Keratinocyte (primary cell): Measurements from ENCODE around the gene FREM1. TPM values are rescaled to one million over a fixed set of nuclear protein-coding genes. Genes with fewer than 3 reads are reported as not detected.

Source experiments
- DNase-seq: peaks from one replicate; pipeline ENCODE4 v3.0.0-alpha.2; 2011; ENCODE audit warnings: low read depth, missing footprints, low spot score
- FAIRE-seq: peaks from 2 replicates; lab custom pipeline; 2011; peaks lifted over from hg19 to GRCh38; lab: Jason Lieb, UNC
- H2AFZ ChIP-seq: 2 replicates; pipeline ENCODE4 v1.6.0; 2012; ENCODE audit warnings: low read length, control low read depth, inconsistent platforms; ENCODE audit not compliant: control insufficient read depth
- H3K27ac ChIP-seq: 2 replicates; pipeline ENCODE4 v1.5.1; 2011; ENCODE audit warnings: low read length; ENCODE audit not compliant: control insufficient read depth, insufficient read depth
- H3K27me3 ChIP-seq: 3 replicates; pipeline ENCODE4 v1.6.0; 2011; ENCODE audit warnings: low read length; ENCODE audit not compliant: control insufficient read depth, insufficient read depth; ENCODE audit errors: extremely low read depth
- H3K36me3 ChIP-seq, 2 experiments: 2 replicates in 1 of 2; 3 replicates in 1 of 2; pipeline ENCODE4 v1.5.1; 2011; ENCODE audit warnings: low read length in 2 of 2, mild to moderate bottlenecking in 1 of 2; ENCODE audit not compliant: control insufficient read depth in 2 of 2, insufficient read depth in 2 of 2; ENCODE audit errors: extremely low read depth in 1 of 2
- H3K4me1 ChIP-seq: 3 replicates; pipeline ENCODE4 v1.5.1; 2011; ENCODE audit warnings: low read length; ENCODE audit not compliant: control insufficient read depth, insufficient read depth; ENCODE audit errors: extremely low read depth
- H3K4me2 ChIP-seq: 3 replicates; pipeline ENCODE4 v1.6.0; 2011; ENCODE audit warnings: low read depth, low read length; ENCODE audit not compliant: control insufficient read depth, insufficient read depth; ENCODE audit errors: extremely low read depth
- H3K4me3 ChIP-seq, 3 experiments: fragments of 200-600 bp in 1 of 3; sonication (generic) in 1 of 3; 2 replicates in 2 of 3; 3 replicates in 1 of 3; pipeline ENCODE4 v1.5.1; 2011 to 2016; ENCODE audit warnings: low read length in 3 of 3, mild to moderate bottlenecking in 3 of 3, control low read depth in 2 of 3, inconsistent platforms in 1 of 3, low read depth in 1 of 3, mixed read lengths in 1 of 3, mixed run types in 1 of 3, moderate library complexity in 1 of 3; ENCODE audit not compliant: control insufficient read depth in 2 of 3, insufficient read depth in 2 of 3; ENCODE audit errors: extremely low read depth in 1 of 3
- H3K79me2 ChIP-seq: 2 replicates; pipeline ENCODE4 v1.6.0; 2012; ENCODE audit warnings: low read length; ENCODE audit not compliant: control insufficient read depth, insufficient read depth
- H3K9ac ChIP-seq: 3 replicates; pipeline ENCODE4 v1.6.0; 2011; ENCODE audit warnings: low read length; ENCODE audit not compliant: control insufficient read depth, insufficient read depth; ENCODE audit errors: extremely low read depth
- H3K9me1 ChIP-seq: 3 replicates; pipeline ENCODE4 v1.6.0; 2011; ENCODE audit warnings: low read length; ENCODE audit not compliant: control insufficient read depth, insufficient read depth; ENCODE audit errors: extremely low read depth
- H3K9me3 ChIP-seq: 2 replicates; pipeline ENCODE4 v1.5.1; 2012; ENCODE audit warnings: low read depth, low read length; ENCODE audit not compliant: control insufficient read depth
- H4K20me1 ChIP-seq: 3 replicates; pipeline ENCODE4 v1.6.0; 2011; ENCODE audit warnings: low read length; ENCODE audit not compliant: control insufficient read depth, insufficient read depth; ENCODE audit errors: extremely low read depth
- EZH2 ChIP-seq: IDR thresholded peaks from one replicate; pipeline ENCODE4 v1.6.1; 2012; ENCODE audit warnings: inconsistent platforms, mild to moderate bottlenecking, low read length, moderate library complexity
- dilution Hi-C: fragments of 300-500 bp; cut with MboI; formaldehyde crosslinking; loops from one replicate; pipeline ENCODE4 v1.7.0; 2020; ENCODE audit warnings: low sequenced_read_pairs; ENCODE audit not compliant: extremely low pct_ligation_motif_present
- polyA plus RNA-seq, 5 experiments: library from polyadenylated mRNA; depleted of rRNA in 3 of 5; stranded (reverse) in 3 of 5; stranded (forward) in 1 of 5; unstranded in 1 of 5; fragments of >200 nt; gene quantifications; 1 replicate in 1 of 5; 2 replicates in 3 of 5; 3 replicates in 1 of 5; pipeline versions ENCODE4 v1.2.1 to v1.2.3, GENCODE V29; 2011 to 2012; ENCODE audit warnings: missing spikeins in 2 of 5, low read depth in 1 of 5, low replicate concordance in 1 of 5
- TF ChIP-seq, protein P1 (sequence below), 3 experiments: IDR thresholded peaks in 1 of 3; conservative IDR thresholded peaks in 1 of 3; optimal IDR thresholded peaks in 1 of 3; 2 replicates in 2 of 3; 3 replicates in 1 of 3; pipeline versions ENCODE3 to v1.5.1; 2011; ENCODE audit warnings: low read length in 3 of 3, mild to moderate bottlenecking in 3 of 3, moderate library complexity in 2 of 3, control low read depth in 1 of 3, inconsistent platforms in 1 of 3; ENCODE audit not compliant: insufficient read depth in 2 of 3; ENCODE audit errors: extremely low read depth in 1 of 3

FREM1 gene
- polyA plus RNA-seq, 1 donor (not counting 4 experiments of a cell fraction or from before 2014, with no cell fraction given), result under 0.01 TPM

DNA sequence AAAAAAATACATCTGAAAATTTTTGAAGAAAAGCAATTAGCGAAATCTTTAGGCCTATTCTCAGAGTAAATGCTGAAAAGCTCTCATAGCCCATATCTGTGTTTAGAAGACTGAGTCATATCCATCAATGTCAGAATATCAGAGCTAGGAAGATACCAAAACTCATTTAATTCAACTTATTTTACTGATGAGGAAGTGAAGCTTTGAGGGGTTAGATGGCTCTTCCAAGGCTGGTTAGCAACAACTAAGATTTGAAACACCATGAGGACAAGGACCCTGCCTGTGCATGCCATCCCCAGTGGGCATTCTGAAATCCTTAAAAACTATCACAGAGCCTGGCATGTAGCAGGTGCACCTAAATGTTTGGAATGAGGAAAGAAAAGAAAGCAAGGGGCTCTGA lies 2.5 kb downstream of the FREM1 start:
- H3K27ac ChIP-seq, result no peak overlapping the region
- H3K9me1 ChIP-seq, result no peaks in the 10 kb centered on the region
- H3K4me3 ChIP-seq, result no peak overlapping the region
- no peak for FAIRE-seq
- H3K79me2 ChIP-seq, result no peaks in the 10 kb centered on the region
- DNase-seq, result no peak
- no peak overlapping the region for H2AFZ ChIP-seq
- no peaks in the 10 kb centered on the region for H3K36me3 ChIP-seq
- no peak for TF ChIP-seq EZH2
- TF ChIP-seq, protein P1, sequence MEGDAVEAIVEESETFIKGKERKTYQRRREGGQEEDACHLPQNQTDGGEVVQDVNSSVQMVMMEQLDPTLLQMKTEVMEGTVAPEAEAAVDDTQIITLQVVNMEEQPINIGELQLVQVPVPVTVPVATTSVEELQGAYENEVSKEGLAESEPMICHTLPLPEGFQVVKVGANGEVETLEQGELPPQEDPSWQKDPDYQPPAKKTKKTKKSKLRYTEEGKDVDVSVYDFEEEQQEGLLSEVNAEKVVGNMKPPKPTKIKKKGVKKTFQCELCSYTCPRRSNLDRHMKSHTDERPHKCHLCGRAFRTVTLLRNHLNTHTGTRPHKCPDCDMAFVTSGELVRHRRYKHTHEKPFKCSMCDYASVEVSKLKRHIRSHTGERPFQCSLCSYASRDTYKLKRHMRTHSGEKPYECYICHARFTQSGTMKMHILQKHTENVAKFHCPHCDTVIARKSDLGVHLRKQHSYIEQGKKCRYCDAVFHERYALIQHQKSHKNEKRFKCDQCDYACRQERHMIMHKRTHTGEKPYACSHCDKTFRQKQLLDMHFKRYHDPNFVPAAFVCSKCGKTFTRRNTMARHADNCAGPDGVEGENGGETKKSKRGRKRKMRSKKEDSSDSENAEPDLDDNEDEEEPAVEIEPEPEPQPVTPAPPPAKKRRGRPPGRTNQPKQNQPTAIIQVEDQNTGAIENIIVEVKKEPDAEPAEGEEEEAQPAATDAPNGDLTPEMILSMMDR (optimal IDR thresholded peaks at IDR 0.05 in 1 of 3, IDR thresholded peaks at IDR 0.05 in 1 of 3, conservative IDR thresholded peaks at IDR 0.05 in 1 of 3; ENCODE audit: extremely low read depth in 1 of 3, insufficient read depth in 2 of 3, low read length in 3 of 3), result no peak
- dilution Hi-C loops, result no loop called here
- no peaks in the 10 kb centered on the region for H3K27me3 ChIP-seq
- no peaks in the 10 kb centered on the region for H3K9me3 ChIP-seq
- H3K4me1 ChIP-seq, result no peaks in the 10 kb centered on the region
- no peak overlapping the region for H3K4me2 ChIP-seq
- H4K20me1 ChIP-seq, result no peaks in the 10 kb centered on the region
- H3K9ac ChIP-seq, result no peak overlapping the region

GRCh38 chr9:14907360-14907685 lies 2.9 kb downstream of the FREM1 start:
- no peaks in the 10 kb centered on the region for H3K79me2 ChIP-seq
- DNase-seq, result no peak
- no peaks in the 10 kb centered on the region for H3K9me3 ChIP-seq
- TF ChIP-seq, protein P1 (optimal IDR thresholded peaks at IDR 0.05 in 1 of 3, IDR thresholded peaks at IDR 0.05 in 1 of 3, conservative IDR thresholded peaks at IDR 0.05 in 1 of 3; ENCODE audit: extremely low read depth in 1 of 3, insufficient read depth in 2 of 3, low read length in 3 of 3), result no peak
- no peak for TF ChIP-seq EZH2
- H3K9me1 ChIP-seq, result no peaks in the 10 kb centered on the region
- dilution Hi-C loops, result no loop called here
- no peak overlapping the region for H3K4me3 ChIP-seq
- no peaks in the 10 kb centered on the region for H3K27me3 ChIP-seq
- H3K9ac ChIP-seq, result no peak overlapping the region
- H4K20me1 ChIP-seq, result no peaks in the 10 kb centered on the region
- no peak overlapping the region for H3K27ac ChIP-seq
- FAIRE-seq, result no peak
- H3K4me1 ChIP-seq, result no peaks in the 10 kb centered on the region
- no peak overlapping the region for H3K4me2 ChIP-seq
- H3K36me3 ChIP-seq, result no peaks in the 10 kb centered on the region
- no peak overlapping the region for H2AFZ ChIP-seq
